ENCODE results near the gene KIF13A. TPM values are rescaled to one million over a fixed set of nuclear protein-coding genes. Genes with fewer than 3 reads are reported as not detected.
A peak's percentile ranks its signal among the peaks of the same experiment; 100 is the strongest.

The KIF13A gene
- total and polyA plus RNA-seq, 2 experiments from 2014 or later, result 8.4 to 28.2 TPM

GRCh38 chr6:17865798-17866725 is 121.4 kb downstream of the KIF13A start:
- no peaks in the 10 kb centered on the region for H3K27me3 ChIP-seq (ENCODE audit: insufficient read depth)
- no peak overlapping the region for H2AFZ ChIP-seq
- no peaks in the 10 kb centered on the region for H3K4me1 ChIP-seq (ENCODE audit: insufficient read depth)
- H3K27ac Mint-ChIP-seq, result no peak overlapping the region
- no peak for ATAC-seq
- H3F3A ChIP-seq (replicated peaks; ENCODE audit: low read depth), result no peaks in the 10 kb centered on the region
- TF ChIP-seq ETS1 (IDR thresholded peaks at IDR 0.05), result no peak
- TF ChIP-seq JUNB (IDR thresholded peaks at IDR 0.05; ENCODE audit: unreplicated experiment), result no peak
- no peak for TF ChIP-seq NANOG (IDR thresholded peaks at IDR 0.05; ENCODE audit: borderline replicate concordance)
- H3K36me3 Mint-ChIP-seq (ENCODE audit: low read depth), result no peaks in the 10 kb centered on the region
- DNase-seq (ENCODE audit: low spot score), result no peak
- H4K20me1 ChIP-seq (replicated peaks; ENCODE audit: insufficient read depth), result no peaks in the 10 kb centered on the region
- H3K27me3 Mint-ChIP-seq (ENCODE audit: insufficient read depth, low read depth, poor library complexity), result peaks cover 2% of the 10 kb centered on the region
- H3K4me1 Mint-ChIP-seq, result peaks cover 15% of the 10 kb centered on the region
- no peak overlapping the region for H3K4me3 Mint-ChIP-seq
- no peak overlapping the region for H3K4me3 ChIP-seq
- peaks cover 3% of the 10 kb centered on the region; the same call in 1 of the 2 replicates for H3K79me2 ChIP-seq (replicated peaks; ENCODE audit: insufficient read depth)
- no peaks in the 10 kb centered on the region for H3K9me3 Mint-ChIP-seq
- H3K4me2 ChIP-seq, result no peak overlapping the region
- no peaks in the 10 kb centered on the region for H3K36me3 ChIP-seq (ENCODE audit: insufficient read depth)
- peak overlapping the region; percentile 40; the same call in 1 of the 2 replicates for H3K27ac ChIP-seq (ENCODE audit: low read depth)
- H3K9me2 ChIP-seq (ENCODE audit: insufficient read depth), result no peaks in the 10 kb centered on the region

DNA sequence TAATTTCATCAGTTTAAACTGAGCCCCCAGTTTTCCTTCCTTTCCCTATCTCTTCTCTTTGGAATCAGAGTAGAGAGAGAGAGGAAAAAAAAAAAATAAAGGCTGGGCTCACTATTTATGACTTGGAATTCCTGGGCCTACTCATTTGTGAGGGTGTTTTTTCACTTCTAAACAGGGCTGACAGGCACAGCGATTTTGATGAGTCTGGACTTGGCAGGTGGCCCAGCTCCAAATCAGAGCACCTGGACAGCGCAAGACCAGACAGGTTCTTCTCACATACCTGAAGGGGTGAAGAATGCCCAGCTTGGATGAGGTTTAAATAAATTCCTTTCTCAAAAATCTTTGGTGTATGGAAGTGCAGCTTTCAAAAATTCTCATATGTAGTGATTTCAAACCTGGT is 122.2 kb downstream of the KIF13A start:
- H3K27ac ChIP-seq (ENCODE audit: low read depth), result no peak overlapping the region
- no peak overlapping the region for H2AFZ ChIP-seq
- H4K20me1 ChIP-seq (replicated peaks; ENCODE audit: insufficient read depth), result no peaks in the 10 kb centered on the region
- no peak overlapping the region; the same call in 1 of the 2 replicates for H3K27ac Mint-ChIP-seq
- H3K4me1 ChIP-seq (ENCODE audit: insufficient read depth), result no peaks in the 10 kb centered on the region
- no peak overlapping the region for H3K4me3 Mint-ChIP-seq
- no peak overlapping the region for H3K4me2 ChIP-seq
- H3K4me3 ChIP-seq, result no peak overlapping the region
- DNase-seq (ENCODE audit: low spot score) (no peak), ATAC-seq (no peak)
- H3K36me3 ChIP-seq (ENCODE audit: insufficient read depth), result no peaks in the 10 kb centered on the region
- no peaks in the 10 kb centered on the region for H3K36me3 Mint-ChIP-seq (ENCODE audit: low read depth)
- H3F3A ChIP-seq (replicated peaks; ENCODE audit: low read depth), result no peaks in the 10 kb centered on the region
- no peaks in the 10 kb centered on the region for H3K27me3 ChIP-seq (ENCODE audit: insufficient read depth)
- peaks cover 15% of the 10 kb centered on the region for H3K4me1 Mint-ChIP-seq
- H3K27me3 Mint-ChIP-seq (ENCODE audit: insufficient read depth, low read depth, poor library complexity), result peaks cover 2% of the 10 kb centered on the region
- H3K9me2 ChIP-seq (ENCODE audit: insufficient read depth), result no peaks in the 10 kb centered on the region
- H3K9me3 Mint-ChIP-seq, result no peaks in the 10 kb centered on the region
- peaks cover 3% of the 10 kb centered on the region; the same call in 1 of the 2 replicates for H3K79me2 ChIP-seq (replicated peaks; ENCODE audit: insufficient read depth)
- no peak for TF ChIP-seq ETS1 (IDR thresholded peaks at IDR 0.05)
- TF ChIP-seq JUNB (IDR thresholded peaks at IDR 0.05; ENCODE audit: unreplicated experiment), result no peak
- TF ChIP-seq ZNF114 (CRISPR knock-in tag; IDR thresholded peaks at IDR 0.05), result no peak
- TF ChIP-seq NANOG (IDR thresholded peaks at IDR 0.05; ENCODE audit: borderline replicate concordance), result no peak
- no peak for TF ChIP-seq POLR2AphosphoS5 (IDR thresholded peaks at IDR 0.05; ENCODE audit: low read depth)
- TF ChIP-seq CREB1 (CRISPR knock-in tag; IDR thresholded peaks at IDR 0.05; ENCODE audit: low read depth), result no peak
- TF ChIP-seq EZH2 (IDR thresholded peaks at IDR 0.05; ENCODE audit: low read depth, unreplicated experiment), result no peak
- no peak for TF ChIP-seq EZH2phosphoT487 (IDR thresholded peaks at IDR 0.05; ENCODE audit: unreplicated experiment)
- TF ChIP-seq, protein P1, sequence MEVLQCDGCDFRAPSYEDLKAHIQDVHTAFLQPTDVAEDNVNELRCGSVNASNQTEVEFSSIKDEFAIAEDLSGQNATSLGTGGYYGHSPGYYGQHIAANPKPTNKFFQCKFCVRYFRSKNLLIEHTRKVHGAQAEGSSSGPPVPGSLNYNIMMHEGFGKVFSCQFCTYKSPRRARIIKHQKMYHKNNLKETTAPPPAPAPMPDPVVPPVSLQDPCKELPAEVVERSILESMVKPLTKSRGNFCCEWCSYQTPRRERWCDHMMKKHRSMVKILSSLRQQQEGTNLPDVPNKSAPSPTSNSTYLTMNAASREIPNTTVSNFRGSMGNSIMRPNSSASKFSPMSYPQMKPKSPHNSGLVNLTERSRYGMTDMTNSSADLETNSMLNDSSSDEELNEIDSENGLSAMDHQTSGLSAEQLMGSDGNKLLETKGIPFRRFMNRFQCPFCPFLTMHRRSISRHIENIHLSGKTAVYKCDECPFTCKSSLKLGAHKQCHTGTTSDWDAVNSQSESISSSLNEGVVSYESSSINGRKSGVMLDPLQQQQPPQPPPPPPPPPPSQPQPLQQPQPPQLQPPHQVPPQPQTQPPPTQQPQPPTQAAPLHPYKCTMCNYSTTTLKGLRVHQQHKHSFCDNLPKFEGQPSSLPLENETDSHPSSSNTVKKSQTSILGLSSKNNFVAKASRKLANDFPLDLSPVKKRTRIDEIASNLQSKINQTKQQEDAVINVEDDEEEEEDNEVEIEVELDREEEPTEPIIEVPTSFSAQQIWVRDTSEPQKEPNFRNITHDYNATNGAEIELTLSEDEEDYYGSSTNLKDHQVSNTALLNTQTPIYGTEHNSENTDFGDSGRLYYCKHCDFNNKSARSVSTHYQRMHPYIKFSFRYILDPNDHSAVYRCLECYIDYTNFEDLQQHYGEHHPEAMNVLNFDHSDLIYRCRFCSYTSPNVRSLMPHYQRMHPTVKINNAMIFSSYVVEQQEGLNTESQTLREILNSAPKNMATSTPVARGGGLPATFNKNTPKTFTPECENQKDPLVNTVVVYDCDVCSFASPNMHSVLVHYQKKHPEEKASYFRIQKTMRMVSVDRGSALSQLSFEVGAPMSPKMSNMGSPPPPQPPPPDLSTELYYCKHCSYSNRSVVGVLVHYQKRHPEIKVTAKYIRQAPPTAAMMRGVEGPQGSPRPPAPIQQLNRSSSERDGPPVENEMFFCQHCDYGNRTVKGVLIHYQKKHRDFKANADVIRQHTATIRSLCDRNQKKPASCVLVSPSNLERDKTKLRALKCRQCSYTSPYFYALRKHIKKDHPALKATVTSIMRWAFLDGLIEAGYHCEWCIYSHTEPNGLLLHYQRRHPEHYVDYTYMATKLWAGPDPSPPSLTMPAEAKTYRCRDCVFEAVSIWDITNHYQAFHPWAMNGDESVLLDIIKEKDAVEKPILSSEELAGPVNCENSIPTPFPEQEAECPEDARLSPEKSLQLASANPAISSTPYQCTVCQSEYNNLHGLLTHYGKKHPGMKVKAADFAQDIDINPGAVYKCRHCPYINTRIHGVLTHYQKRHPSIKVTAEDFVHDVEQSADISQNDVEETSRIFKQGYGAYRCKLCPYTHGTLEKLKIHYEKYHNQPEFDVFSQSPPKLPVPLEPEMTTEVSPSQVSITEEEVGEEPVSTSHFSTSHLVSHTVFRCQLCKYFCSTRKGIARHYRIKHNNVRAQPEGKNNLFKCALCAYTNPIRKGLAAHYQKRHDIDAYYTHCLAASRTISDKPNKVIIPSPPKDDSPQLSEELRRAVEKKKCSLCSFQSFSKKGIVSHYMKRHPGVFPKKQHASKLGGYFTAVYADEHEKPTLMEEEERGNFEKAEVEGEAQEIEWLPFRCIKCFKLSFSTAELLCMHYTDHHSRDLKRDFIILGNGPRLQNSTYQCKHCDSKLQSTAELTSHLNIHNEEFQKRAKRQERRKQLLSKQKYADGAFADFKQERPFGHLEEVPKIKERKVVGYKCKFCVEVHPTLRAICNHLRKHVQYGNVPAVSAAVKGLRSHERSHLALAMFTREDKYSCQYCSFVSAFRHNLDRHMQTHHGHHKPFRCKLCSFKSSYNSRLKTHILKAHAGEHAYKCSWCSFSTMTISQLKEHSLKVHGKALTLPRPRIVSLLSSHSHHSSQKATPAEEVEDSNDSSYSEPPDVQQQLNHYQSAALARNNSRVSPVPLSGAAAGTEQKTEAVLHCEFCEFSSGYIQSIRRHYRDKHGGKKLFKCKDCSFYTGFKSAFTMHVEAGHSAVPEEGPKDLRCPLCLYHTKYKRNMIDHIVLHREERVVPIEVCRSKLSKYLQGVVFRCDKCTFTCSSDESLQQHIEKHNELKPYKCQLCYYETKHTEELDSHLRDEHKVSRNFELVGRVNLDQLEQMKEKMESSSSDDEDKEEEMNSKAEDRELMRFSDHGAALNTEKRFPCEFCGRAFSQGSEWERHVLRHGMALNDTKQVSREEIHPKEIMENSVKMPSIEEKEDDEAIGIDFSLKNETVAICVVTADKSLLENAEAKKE (CRISPR knock-in tag; IDR thresholded peaks at IDR 0.05), result no peak
- TF ChIP-seq ZNF331 (CRISPR knock-in tag; IDR thresholded peaks at IDR 0.05; ENCODE audit: low read depth), result no peak
- no peak for TF ChIP-seq STAT1 (IDR thresholded peaks at IDR 0.05; ENCODE audit: unreplicated experiment)

All from GM23338 (cell line).